ENCODE data around the gene PKDCC.

GRCh38 chr2:42098571-42099437 lies 51.0 kb downstream of the PKDCC start:
- TF ChIP-seq POLR2AphosphoS5 (IDR thresholded peaks at IDR 0.05; ENCODE audit: borderline replicate concordance, low read depth, low read length) = no peak
- no peak for TF ChIP-seq EZH2 (IDR thresholded peaks at IDR 0.05)
- no peak for TF ChIP-seq FOXP2 (optimal IDR thresholded peaks at IDR 0.05; ENCODE audit: control extremely low read depth, extremely low read length, insufficient read depth)
